Measurements from ENCODE around the gene STAM.

DNA sequence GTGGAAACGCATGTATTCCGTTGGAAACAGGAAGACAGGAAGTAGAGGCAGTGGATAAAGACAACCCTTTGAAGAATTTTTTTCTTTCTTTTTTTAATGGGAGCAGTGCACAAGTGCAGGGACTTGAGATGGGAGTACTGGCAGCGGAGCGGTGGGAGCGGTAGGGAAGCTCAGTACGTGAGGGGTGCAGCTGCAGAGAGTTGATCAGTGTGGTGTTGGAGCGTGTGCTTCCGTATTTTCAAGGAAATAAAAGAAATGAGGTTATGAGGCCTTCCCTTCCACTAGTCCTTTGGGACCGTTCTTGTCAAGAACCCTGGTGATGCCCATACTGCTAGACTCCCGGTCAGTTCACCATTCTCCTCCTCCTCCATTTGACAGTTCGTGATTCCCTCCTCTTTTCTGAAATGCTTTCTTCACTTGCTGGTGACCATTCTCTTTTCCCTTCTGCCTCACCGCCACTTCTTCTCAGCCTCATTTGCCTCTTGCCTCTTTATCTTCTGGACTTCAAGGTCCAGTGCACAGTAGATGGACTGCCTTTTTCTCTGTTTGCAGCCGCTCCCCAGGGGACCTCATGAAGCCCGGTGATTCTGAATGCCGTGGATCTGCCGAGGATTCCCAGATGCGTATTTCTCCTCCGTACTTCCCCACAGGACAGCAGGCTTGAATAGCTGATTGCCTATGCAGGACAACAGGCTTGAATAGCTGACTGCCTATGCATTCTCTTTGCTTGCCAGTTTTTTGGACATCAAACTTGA lies 68.9 kb downstream of the STAM start:
- TF ChIP-seq EZH2 (optimal IDR thresholded peaks at IDR 0.05; ENCODE audit: low read depth, low read length), result no peak
- TF ChIP-seq, protein P1, sequence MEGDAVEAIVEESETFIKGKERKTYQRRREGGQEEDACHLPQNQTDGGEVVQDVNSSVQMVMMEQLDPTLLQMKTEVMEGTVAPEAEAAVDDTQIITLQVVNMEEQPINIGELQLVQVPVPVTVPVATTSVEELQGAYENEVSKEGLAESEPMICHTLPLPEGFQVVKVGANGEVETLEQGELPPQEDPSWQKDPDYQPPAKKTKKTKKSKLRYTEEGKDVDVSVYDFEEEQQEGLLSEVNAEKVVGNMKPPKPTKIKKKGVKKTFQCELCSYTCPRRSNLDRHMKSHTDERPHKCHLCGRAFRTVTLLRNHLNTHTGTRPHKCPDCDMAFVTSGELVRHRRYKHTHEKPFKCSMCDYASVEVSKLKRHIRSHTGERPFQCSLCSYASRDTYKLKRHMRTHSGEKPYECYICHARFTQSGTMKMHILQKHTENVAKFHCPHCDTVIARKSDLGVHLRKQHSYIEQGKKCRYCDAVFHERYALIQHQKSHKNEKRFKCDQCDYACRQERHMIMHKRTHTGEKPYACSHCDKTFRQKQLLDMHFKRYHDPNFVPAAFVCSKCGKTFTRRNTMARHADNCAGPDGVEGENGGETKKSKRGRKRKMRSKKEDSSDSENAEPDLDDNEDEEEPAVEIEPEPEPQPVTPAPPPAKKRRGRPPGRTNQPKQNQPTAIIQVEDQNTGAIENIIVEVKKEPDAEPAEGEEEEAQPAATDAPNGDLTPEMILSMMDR (IDR thresholded peaks at IDR 0.05; ENCODE audit: low read length), result no peak

Data from MM.1S (cell line).